HCT116 (cell line): ENCODE results near the gene TMF1.

Experiments used
- CTCF ChIP-seq, 3 experiments: fragments of 200-600 bp in 1 of 3; sonication (generic) in 1 of 3; IDR thresholded peaks in 2 of 3; conservative IDR thresholded peaks in 1 of 3; 2 replicates each; pipeline ENCODE4 v1.5.1; 2012 to 2017; ENCODE audit warnings: low read depth in 2 of 3, low read length in 2 of 3, antibody characterized with exemption in 1 of 3, borderline replicate concordance in 1 of 3, control low read depth in 1 of 3, mild to moderate bottlenecking in 1 of 3, mixed read lengths in 1 of 3, mixed run types in 1 of 3, moderate library complexity in 1 of 3; ENCODE audit not compliant: insufficient read depth in 1 of 3
- EZH2 ChIP-seq: fragments of 200-600 bp; sonication (generic); IDR thresholded peaks from 2 replicates; pipeline ENCODE4 v1.6.1; 2017; ENCODE audit warnings: antibody characterized with exemption, mixed run types
- POLR2A ChIP-seq: IDR thresholded peaks from 2 replicates; pipeline ENCODE4 v1.7.0; 2011; ENCODE audit warnings: borderline replicate concordance; ENCODE audit not compliant: insufficient read depth, insufficient read length; ENCODE audit errors: extremely low read depth

GRCh38 chr3:69033470-69033869 is 18.7 kb downstream of the TMF1 start:
- no peak for TF ChIP-seq POLR2A
- no peak for TF ChIP-seq EZH2
- no peak for TF ChIP-seq CTCF (IDR thresholded peaks at IDR 0.05 in 2 of 3, conservative IDR thresholded peaks at IDR 0.05 in 1 of 3; ENCODE audit: borderline replicate concordance in 1 of 3, insufficient read depth in 1 of 3, low read depth in 2 of 3, low read length in 2 of 3)
